Calu3 (cell line): ENCODE data around the gene PCIF1. TPM values are rescaled to one million over a fixed set of nuclear protein-coding genes. Genes with fewer than 3 reads are reported as not detected.

ENCODE experiments used
- Bru-seq: library from RNA; stranded (reverse); fragments of 400-500 nt; gene quantifications from one replicate; lab custom pipeline; 2021; lab: Mats Ljungman, UMichigan
- BruChase-seq, 2 experiments: library from RNA; stranded (reverse); fragments of 400-500 nt; gene quantifications; one replicate each; lab custom pipeline; 2021; lab: Mats Ljungman, UMichigan
- BruUV-seq: library from RNA; stranded (reverse); fragments of 400-500 nt; replicated peaks from 2 replicates; lab custom pipeline; 2021; lab: Mats Ljungman, UMichigan
- CTCF ChIA-PET: fragments of 300-600 bp; sonication (Branson Sonifier 250); formaldehyde crosslinking; loops from one replicate; lab custom pipeline; 2022; ENCODE audit warnings: antibody characterized with exemption; lab: Charles Lee
- DNase-seq: peaks from one replicate; pipeline ENCODE4 v3.0.0; 2022
- H3K27ac Mint-ChIP-seq: one replicate; pipeline ENCODE4 v1.8.0; 2022; ENCODE audit warnings: mixed read lengths; ENCODE audit not compliant: unreplicated experiment
- H3K27me3 Mint-ChIP-seq: one replicate; pipeline ENCODE4 v1.8.0; 2022; ENCODE audit warnings: mixed read lengths; ENCODE audit not compliant: unreplicated experiment
- H3K36me3 Mint-ChIP-seq: one replicate; pipeline ENCODE4 v1.8.0; 2022; ENCODE audit warnings: mild to moderate bottlenecking, moderate library complexity, mixed read lengths; ENCODE audit not compliant: insufficient read depth, unreplicated experiment
- H3K4me1 Mint-ChIP-seq: one replicate; pipeline ENCODE4 v1.8.0; 2022; ENCODE audit warnings: mild to moderate bottlenecking, low read depth, mixed read lengths; ENCODE audit not compliant: unreplicated experiment
- H3K4me3 Mint-ChIP-seq: one replicate; pipeline ENCODE4 v1.8.0; 2022; ENCODE audit warnings: mild to moderate bottlenecking, low read depth, moderate library complexity, mixed read lengths; ENCODE audit not compliant: unreplicated experiment
- H3K9me3 Mint-ChIP-seq: one replicate; pipeline ENCODE4 v1.8.0; 2022; ENCODE audit warnings: low read depth, mixed read lengths; ENCODE audit not compliant: unreplicated experiment
- CTCF ChIP-seq: fragments of 200-600 bp; IDR thresholded peaks from one replicate; pipeline ENCODE4 v1.8.0; 2022; ENCODE audit warnings: antibody characterized with exemption; ENCODE audit not compliant: unreplicated experiment
- intact Hi-C: fragments of 100-400 bp; cut with micrococcal nuclease; formaldehyde crosslinking; loops from one replicate; pipeline ENCODE4 v1.10.0; 2022; ENCODE audit not compliant: unreplicated experiment
- long read RNA-seq: library from polyadenylated mRNA; stranded (forward); transcript quantifications from one replicate; pipeline ENCODE4 v2.0.0, GENCODE V29; 2022
- total RNA-seq: library from RNA; stranded (reverse); gene quantifications from 2 replicates; pipeline ENCODE4 v1.2.3, GENCODE V29; 2022

Gene PCIF1
- total RNA-seq (38.1 and 39.8 TPM in 2 replicates), Bru-seq, nascent RNA (percentile 78 among the genes with signal in this experiment), BruChase-seq, experiment 1, labeled RNA remaining after a 6-hour chase (percentile 79 among the genes with signal in this experiment), BruChase-seq, experiment 2, labeled RNA remaining after a 2-hour chase (percentile 80 among the genes with signal in this experiment)
- long read RNA-seq, transcript PCIF1-203 (2 exons, 627 nt), result minor isoform, 12 of 77 reads
- long read RNA-seq, transcript PCIF1-201 (17 exons, 2,747 nt), result major isoform, 46 of 77 reads
- long read RNA-seq, partial matches to known transcripts, result 11 of 77 reads
- long read RNA-seq, other reads (novel, unspliced or antisense), result 8 of 77 reads

GRCh38 chr20:45934586-45935415, at the start of gene PCIF1:
Gene PCIF1, plus strand, starts transcription at chr20:45934683. Its CDS starts 4,317 bp downstream, at chr20:45939000.
- intact Hi-C loops, result no loop called here
- no TSS peak for BruUV-seq
- no peaks in the 10 kb centered on the region for H3K27me3 Mint-ChIP-seq
- H3K36me3 Mint-ChIP-seq, result peaks cover 65% of the 10 kb centered on the region
- no peaks in the 10 kb centered on the region for H3K9me3 Mint-ChIP-seq
- no peak for TF ChIP-seq CTCF
- peak within 1 kb of the TSS; percentile 100 for H3K4me3 Mint-ChIP-seq
- H3K27ac Mint-ChIP-seq, result peak within 1 kb of the TSS; percentile 99
- DNase-seq, result peak; percentile 99
- CTCF ChIA-PET, result interaction anchor here (0.7 to 2.3 kb wide), 9 partner anchors 10 to 135 kb away, joined by 3 to 7 read pairs (median 4); no protein-coding TSS in a partner anchor
- peaks cover 6% of the 10 kb centered on the region for H3K4me1 Mint-ChIP-seq

- intact Hi-C loops, result no loop called here
- no peak for TF ChIP-seq CTCF
Observed at GRCh38 chr20:45886590-45887345, 47.7 kb upstream of the PCIF1 start.

GRCh38 chr20:45887346-45887715, 47.2 kb upstream of the PCIF1 start, which contains the start of gene SPATA25:
Gene SPATA25, minus strand, starts transcription at chr20:45887622. Its CDS starts 32 bp downstream, at chr20:45887590.
- no peak for TF ChIP-seq CTCF
- no peak within 1 kb of the TSS for H3K4me3 Mint-ChIP-seq
- peaks cover 45% of the 10 kb centered on the region for H3K36me3 Mint-ChIP-seq
- no peak within 1 kb of the TSS for H3K27ac Mint-ChIP-seq
- H3K4me1 Mint-ChIP-seq, result peaks cover 6% of the 10 kb centered on the region
- CTCF ChIA-PET, result no interaction called here
- no peak for DNase-seq
- intact Hi-C loops, result no loop called here
- no peaks in the 10 kb centered on the region for H3K27me3 Mint-ChIP-seq
- H3K9me3 Mint-ChIP-seq, result no peaks in the 10 kb centered on the region
- BruUV-seq, result no TSS peak

More at GRCh38 chr20:45886590-45887345, 47.7 kb upstream of the PCIF1 start:
- peaks cover 8% of the 10 kb centered on the region for H3K4me1 Mint-ChIP-seq
- no TSS peak for BruUV-seq
- CTCF ChIA-PET, result no interaction called here
- no peak for DNase-seq
- no peaks in the 10 kb centered on the region for H3K9me3 Mint-ChIP-seq
- no peak overlapping the region for H3K27ac Mint-ChIP-seq
- peaks cover 45% of the 10 kb centered on the region for H3K36me3 Mint-ChIP-seq
- H3K4me3 Mint-ChIP-seq, result no peak overlapping the region
- no peaks in the 10 kb centered on the region for H3K27me3 Mint-ChIP-seq

GRCh38 chr20:45888681-45889080, 45.8 kb upstream of the PCIF1 start:
- CTCF ChIA-PET, result interaction anchor here (0.5 kb wide), 1 partner anchor 22 kb away, joined by 3 read pairs; no protein-coding TSS in a partner anchor
- no peak overlapping the region for H3K27ac Mint-ChIP-seq
- H3K4me3 Mint-ChIP-seq, result no peak overlapping the region
- H3K9me3 Mint-ChIP-seq, result no peaks in the 10 kb centered on the region
- no TSS peak for BruUV-seq
- DNase-seq, result no peak
- TF ChIP-seq CTCF, result no peak
- H3K27me3 Mint-ChIP-seq, result no peaks in the 10 kb centered on the region
- peaks cover 9% of the 10 kb centered on the region for H3K4me1 Mint-ChIP-seq
- intact Hi-C loops, result no loop called here
- peaks cover 43% of the 10 kb centered on the region for H3K36me3 Mint-ChIP-seq
